Neural cell (in vitro differentiated cells): Measurements from ENCODE around the gene COL6A2. TPM values are rescaled to one million over a fixed set of nuclear protein-coding genes. Genes with fewer than 3 reads are reported as not detected.

ENCODE experiments used
- H2AFZ ChIP-seq: fragments of 200-600, 300-800 bp; sonication (generic), shearing (Covaris generic); 2 replicates; pipeline ENCODE4 v1.6.0; 2014; ENCODE audit warnings: low read depth, mild to moderate bottlenecking, antibody characterized with exemption, low read length, moderate library complexity
- H3F3A ChIP-seq: fragments of 200-600 bp; shearing (Covaris generic); 2 replicates; pipeline ENCODE4 v1.6.1; 2016; ENCODE audit warnings: mild to moderate bottlenecking, moderate library complexity, mixed read lengths, antibody characterized with exemption, low read length; ENCODE audit not compliant: insufficient read depth, poor library complexity, severe bottlenecking
- H3K27ac ChIP-seq: fragments of 200-600, 300-800 bp; sonication (generic), shearing (Covaris generic); 2 replicates; pipeline ENCODE4 v1.5.1; 2014; ENCODE audit warnings: mild to moderate bottlenecking, low read length, moderate library complexity
- H3K27me3 ChIP-seq: fragments of 300-800, 200-600 bp; sonication (generic), shearing (Covaris generic); 2 replicates; pipeline ENCODE4 v1.6.0; 2014; ENCODE audit warnings: mild to moderate bottlenecking, low read depth, low read length, moderate library complexity; ENCODE audit not compliant: insufficient read depth
- H3K36me3 ChIP-seq: fragments of 300-800, 200-600 bp; sonication (generic), shearing (Covaris generic); 2 replicates; pipeline ENCODE4 v1.5.1; 2014; ENCODE audit warnings: mild to moderate bottlenecking, antibody characterized with exemption, low read length, moderate library complexity; ENCODE audit not compliant: insufficient read depth
- H3K4me2 ChIP-seq: fragments of 300-800, 200-600 bp; sonication (generic), shearing (Covaris generic); 2 replicates; pipeline ENCODE4 v1.6.0; 2014; ENCODE audit warnings: mild to moderate bottlenecking, low read length
- H3K4me3 ChIP-seq: fragments of 300-800, 200-600 bp; sonication (generic), shearing (Covaris generic); 2 replicates; pipeline ENCODE4 v1.5.1; 2014; ENCODE audit warnings: mild to moderate bottlenecking, low read length, moderate library complexity
- H3K79me2 ChIP-seq: fragments of 200-600 bp; shearing (Covaris generic); replicated peaks from 2 replicates; pipeline ENCODE4 v1.6.0; 2014; ENCODE audit warnings: mild to moderate bottlenecking, low read length, moderate library complexity; ENCODE audit not compliant: insufficient read depth
- H3K9ac ChIP-seq: fragments of 300-800, 200-600 bp; sonication (generic), shearing (Covaris generic); 2 replicates; pipeline ENCODE4 v1.6.1; 2016; ENCODE audit warnings: mild to moderate bottlenecking, low read length, mixed read lengths
- H3K9me2 ChIP-seq: fragments of 200-600 bp; shearing (Covaris generic); 2 replicates; pipeline ENCODE4 v1.6.1; 2016; ENCODE audit warnings: mild to moderate bottlenecking, low read length, mixed read lengths; ENCODE audit not compliant: insufficient read depth
- H3K9me3 ChIP-seq: fragments of 200-600, 300-800 bp; sonication (generic), shearing (Covaris generic); 2 replicates; pipeline ENCODE4 v1.6.1; 2016; ENCODE audit warnings: mild to moderate bottlenecking, mixed run types, low read length, moderate library complexity, mixed read lengths
- H4K20me1 ChIP-seq: fragments of 200-600 bp; shearing (Covaris generic); 2 replicates; pipeline ENCODE4 v1.6.1; 2016; ENCODE audit warnings: mild to moderate bottlenecking, mixed run types; ENCODE audit not compliant: insufficient read depth
- EP300 ChIP-seq: fragments of 450-650 bp; conservative IDR thresholded peaks from 2 replicates; pipeline ENCODE4 v1.6.1; 2014; ENCODE audit warnings: antibody characterized with exemption, mild to moderate bottlenecking, moderate library complexity; ENCODE audit not compliant: poor library complexity, severe bottlenecking
- EZH2 ChIP-seq: fragments of 200-600, 300-800 bp; shearing (Covaris generic), sonication (generic); IDR thresholded peaks from 2 replicates; pipeline ENCODE4 v1.6.1; 2014; ENCODE audit warnings: antibody characterized with exemption, low read length, borderline replicate concordance, mild to moderate bottlenecking; ENCODE audit not compliant: insufficient read depth, poor library complexity, severe bottlenecking
- MXI1 ChIP-seq: fragments of 450-650 bp; conservative IDR thresholded peaks from 2 replicates; pipeline ENCODE4 v1.6.1; 2014; ENCODE audit warnings: antibody characterized with exemption, mild to moderate bottlenecking; ENCODE audit not compliant: poor library complexity, severe bottlenecking
- POLR2AphosphoS5 ChIP-seq: IDR thresholded peaks from 2 replicates; pipeline ENCODE4 v1.6.1; 2012
- RAD21 ChIP-seq: fragments of 450-650 bp; conservative IDR thresholded peaks from 2 replicates; pipeline ENCODE4 v1.6.1; 2014; ENCODE audit warnings: antibody characterized with exemption, mild to moderate bottlenecking, moderate library complexity
- SMC3 ChIP-seq: fragments of 450-650 bp; conservative IDR thresholded peaks from 2 replicates; pipeline ENCODE4 v1.6.1; 2014; ENCODE audit warnings: antibody characterized with exemption, mild to moderate bottlenecking, moderate library complexity; ENCODE audit not compliant: poor library complexity
- TAF1 ChIP-seq: IDR thresholded peaks from 2 replicates; pipeline ENCODE4 v1.6.1; 2012; ENCODE audit warnings: low read depth
- polyA plus RNA-seq: library from polyadenylated mRNA; depleted of rRNA; stranded (reverse); fragments of >200 nt; gene quantifications from 2 replicates; pipeline ENCODE4 v1.2.3, GENCODE V29; 2014
- TF ChIP-seq, protein P1 (sequence below): fragments of 450-650 bp; IDR thresholded peaks from 2 replicates; pipeline ENCODE4 v1.5.1; 2014; ENCODE audit warnings: antibody characterized with exemption, mild to moderate bottlenecking, moderate library complexity; ENCODE audit not compliant: poor library complexity, severe bottlenecking
- TF ChIP-seq, protein P2 (sequence below): IDR thresholded peaks from 2 replicates; pipeline ENCODE4 v1.6.1; 2012; ENCODE audit warnings: borderline replicate concordance

COL6A2 gene
- polyA plus RNA-seq, 1 donor from 2014 or later, result not detected

DNA sequence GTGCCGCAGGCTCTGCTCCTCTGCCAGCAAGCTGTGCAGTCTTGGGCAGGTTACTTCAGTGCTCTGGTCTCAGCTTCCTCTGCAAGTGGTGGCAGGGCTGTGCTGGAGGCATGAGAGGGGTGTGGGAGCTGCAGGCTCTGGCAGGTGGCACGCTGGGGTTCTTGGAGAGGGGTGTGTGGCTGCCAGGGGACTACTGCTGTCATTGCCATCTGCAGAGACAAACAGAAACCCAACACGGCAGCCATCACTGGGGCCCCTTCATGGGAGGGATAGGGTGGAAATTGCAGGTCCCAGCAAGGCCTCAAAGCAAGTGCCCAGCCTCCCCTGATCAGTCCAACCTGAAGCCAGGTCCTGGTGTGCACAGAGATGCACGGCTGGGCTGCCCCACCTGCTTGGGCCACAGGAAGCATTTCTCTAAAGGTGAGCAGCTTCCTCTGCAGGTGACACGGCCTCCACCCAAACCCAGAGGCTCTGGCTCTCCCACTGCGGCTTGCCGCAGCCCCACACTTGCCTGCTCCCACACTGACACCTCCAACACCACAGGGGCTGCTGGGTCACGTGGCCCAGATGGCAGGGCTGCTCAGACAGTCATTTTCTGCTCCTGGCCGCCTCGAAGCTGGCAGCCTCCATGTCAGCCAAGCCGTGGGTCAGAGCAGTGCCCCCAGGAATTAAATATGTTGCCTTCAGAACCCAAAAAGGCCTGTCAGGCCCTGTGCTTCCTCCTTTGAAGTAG is 4.1 kb upstream of the COL6A2 start:
- Histone ChIP-seq H2AFZ (no peak overlapping the region), H3K79me2 (no peaks in the 10 kb centered on the region), H3K4me2 (no peak overlapping the region), H3K9me3 (no peaks in the 10 kb centered on the region), H3K9me2 (no peaks in the 10 kb centered on the region), H3K36me3 (no peaks in the 10 kb centered on the region), H3F3A (no peaks in the 10 kb centered on the region), H4K20me1 (no peaks in the 10 kb centered on the region), H3K4me3 (no peak overlapping the region), H3K27me3 (peaks cover 20% of the 10 kb centered on the region), H3K9ac (no peak overlapping the region), H3K27ac (no peak overlapping the region)
- TF ChIP-seq EP300 (no peak), EZH2 (no peak), MXI1 (no peak), POLR2AphosphoS5 (no peak), SMC3 (no peak), RAD21 (no peak), TAF1 (no peak)
- TF ChIP-seq, protein P1, sequence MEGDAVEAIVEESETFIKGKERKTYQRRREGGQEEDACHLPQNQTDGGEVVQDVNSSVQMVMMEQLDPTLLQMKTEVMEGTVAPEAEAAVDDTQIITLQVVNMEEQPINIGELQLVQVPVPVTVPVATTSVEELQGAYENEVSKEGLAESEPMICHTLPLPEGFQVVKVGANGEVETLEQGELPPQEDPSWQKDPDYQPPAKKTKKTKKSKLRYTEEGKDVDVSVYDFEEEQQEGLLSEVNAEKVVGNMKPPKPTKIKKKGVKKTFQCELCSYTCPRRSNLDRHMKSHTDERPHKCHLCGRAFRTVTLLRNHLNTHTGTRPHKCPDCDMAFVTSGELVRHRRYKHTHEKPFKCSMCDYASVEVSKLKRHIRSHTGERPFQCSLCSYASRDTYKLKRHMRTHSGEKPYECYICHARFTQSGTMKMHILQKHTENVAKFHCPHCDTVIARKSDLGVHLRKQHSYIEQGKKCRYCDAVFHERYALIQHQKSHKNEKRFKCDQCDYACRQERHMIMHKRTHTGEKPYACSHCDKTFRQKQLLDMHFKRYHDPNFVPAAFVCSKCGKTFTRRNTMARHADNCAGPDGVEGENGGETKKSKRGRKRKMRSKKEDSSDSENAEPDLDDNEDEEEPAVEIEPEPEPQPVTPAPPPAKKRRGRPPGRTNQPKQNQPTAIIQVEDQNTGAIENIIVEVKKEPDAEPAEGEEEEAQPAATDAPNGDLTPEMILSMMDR, result no peak
- TF ChIP-seq, protein P2, sequence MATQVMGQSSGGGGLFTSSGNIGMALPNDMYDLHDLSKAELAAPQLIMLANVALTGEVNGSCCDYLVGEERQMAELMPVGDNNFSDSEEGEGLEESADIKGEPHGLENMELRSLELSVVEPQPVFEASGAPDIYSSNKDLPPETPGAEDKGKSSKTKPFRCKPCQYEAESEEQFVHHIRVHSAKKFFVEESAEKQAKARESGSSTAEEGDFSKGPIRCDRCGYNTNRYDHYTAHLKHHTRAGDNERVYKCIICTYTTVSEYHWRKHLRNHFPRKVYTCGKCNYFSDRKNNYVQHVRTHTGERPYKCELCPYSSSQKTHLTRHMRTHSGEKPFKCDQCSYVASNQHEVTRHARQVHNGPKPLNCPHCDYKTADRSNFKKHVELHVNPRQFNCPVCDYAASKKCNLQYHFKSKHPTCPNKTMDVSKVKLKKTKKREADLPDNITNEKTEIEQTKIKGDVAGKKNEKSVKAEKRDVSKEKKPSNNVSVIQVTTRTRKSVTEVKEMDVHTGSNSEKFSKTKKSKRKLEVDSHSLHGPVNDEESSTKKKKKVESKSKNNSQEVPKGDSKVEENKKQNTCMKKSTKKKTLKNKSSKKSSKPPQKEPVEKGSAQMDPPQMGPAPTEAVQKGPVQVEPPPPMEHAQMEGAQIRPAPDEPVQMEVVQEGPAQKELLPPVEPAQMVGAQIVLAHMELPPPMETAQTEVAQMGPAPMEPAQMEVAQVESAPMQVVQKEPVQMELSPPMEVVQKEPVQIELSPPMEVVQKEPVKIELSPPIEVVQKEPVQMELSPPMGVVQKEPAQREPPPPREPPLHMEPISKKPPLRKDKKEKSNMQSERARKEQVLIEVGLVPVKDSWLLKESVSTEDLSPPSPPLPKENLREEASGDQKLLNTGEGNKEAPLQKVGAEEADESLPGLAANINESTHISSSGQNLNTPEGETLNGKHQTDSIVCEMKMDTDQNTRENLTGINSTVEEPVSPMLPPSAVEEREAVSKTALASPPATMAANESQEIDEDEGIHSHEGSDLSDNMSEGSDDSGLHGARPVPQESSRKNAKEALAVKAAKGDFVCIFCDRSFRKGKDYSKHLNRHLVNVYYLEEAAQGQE, result no peak

DNA sequence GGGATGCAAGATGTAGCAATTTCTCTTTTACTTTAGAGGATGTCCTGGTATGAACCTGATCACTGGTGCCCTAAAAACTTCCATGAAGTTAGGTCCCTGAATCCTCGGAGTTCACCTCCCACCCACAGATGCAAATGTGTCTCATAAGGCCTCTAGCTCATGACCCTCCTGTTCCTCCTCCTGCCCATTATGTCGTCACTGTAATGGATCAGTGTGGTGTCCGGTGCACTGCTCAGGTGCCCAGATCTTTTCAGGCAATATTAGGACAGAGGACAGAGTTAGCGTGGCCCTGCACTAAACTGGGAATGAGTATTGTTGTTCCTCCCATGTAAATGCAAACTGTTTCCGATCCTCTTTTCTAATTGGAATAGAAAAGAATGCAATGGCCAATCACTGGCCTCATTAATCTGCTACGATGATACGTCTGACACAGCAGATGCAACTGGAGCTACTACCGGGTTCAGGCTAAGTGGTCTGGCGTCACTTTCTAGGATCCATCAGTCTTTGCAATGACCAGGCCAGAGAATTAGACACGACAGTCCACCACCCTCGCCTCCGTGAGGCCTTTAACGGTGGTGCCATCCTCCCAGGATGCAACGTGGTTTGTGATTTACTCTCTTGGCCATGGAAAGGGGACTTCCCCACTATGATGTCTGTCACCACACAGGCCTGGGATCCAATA is 3.4 kb upstream of the COL6A2 start:
- no peak overlapping the region for H3K27ac ChIP-seq
- H3K36me3 ChIP-seq, result no peaks in the 10 kb centered on the region
- TF ChIP-seq MXI1, result no peak
- TF ChIP-seq SMC3, result no peak
- TF ChIP-seq POLR2AphosphoS5, result no peak
- TF ChIP-seq TAF1, result no peak
- TF ChIP-seq, protein P2, result no peak
- TF ChIP-seq EP300, result no peak
- TF ChIP-seq RAD21, result no peak
- TF ChIP-seq EZH2, result no peak
- TF ChIP-seq, protein P1, result no peak
- no peak overlapping the region for H3K9ac ChIP-seq
- H3K9me3 ChIP-seq, result peaks cover 1% of the 10 kb centered on the region
- H3K9me2 ChIP-seq, result no peaks in the 10 kb centered on the region
- no peak overlapping the region for H3K4me2 ChIP-seq
- no peaks in the 10 kb centered on the region for H4K20me1 ChIP-seq
- no peaks in the 10 kb centered on the region for H3K79me2 ChIP-seq
- peaks cover 27% of the 10 kb centered on the region for H3K27me3 ChIP-seq
- H3K4me3 ChIP-seq, result no peak overlapping the region
- H3F3A ChIP-seq, result no peaks in the 10 kb centered on the region
- H2AFZ ChIP-seq, result no peak overlapping the region
